Stimulated activated naive CD8-positive, alpha-beta T cell treated with anti-CD3 and anti-CD28 coated beads, Interleukin-15, amount 100 ng/mL, for 72 hours (primary cell): ENCODE data around the gene LRP1B.

Experiments
- ATAC-seq: fragments of 150-1000 bp; cut with Tn5 transposase; 2 replicates; pipeline ENCODE4 v1.10.0; 2021; ENCODE audit warnings: mild to moderate bottlenecking, moderate library complexity
- DNase-seq, 2 donors: peaks; one replicate each; pipeline ENCODE4 v3.0.0; 2021 to 2022
- H3K27ac Mint-ChIP-seq, 2 donors: one replicate each; pipeline ENCODE4 v1.8.0; 2022; ENCODE audit warnings: mild to moderate bottlenecking in 2 of 2, mixed read lengths in 2 of 2, moderate library complexity in 2 of 2
- H3K27me3 Mint-ChIP-seq: one replicate; pipeline ENCODE4 v1.8.0; 2022; ENCODE audit warnings: mixed read lengths
- H3K4me1 Mint-ChIP-seq: one replicate; pipeline ENCODE4 v1.8.0; 2022; ENCODE audit warnings: mild to moderate bottlenecking, mixed read lengths
- H3K4me3 Mint-ChIP-seq, 2 donors: one replicate each; pipeline ENCODE4 v1.8.0; 2022; ENCODE audit warnings: mild to moderate bottlenecking in 2 of 2, mixed read lengths in 2 of 2, moderate library complexity in 1 of 2
- H3K9me3 Mint-ChIP-seq, 2 donors: one replicate each; pipeline ENCODE4 v1.8.0; 2022; ENCODE audit warnings: mixed read lengths in 2 of 2

The LRP1B gene

DNA sequence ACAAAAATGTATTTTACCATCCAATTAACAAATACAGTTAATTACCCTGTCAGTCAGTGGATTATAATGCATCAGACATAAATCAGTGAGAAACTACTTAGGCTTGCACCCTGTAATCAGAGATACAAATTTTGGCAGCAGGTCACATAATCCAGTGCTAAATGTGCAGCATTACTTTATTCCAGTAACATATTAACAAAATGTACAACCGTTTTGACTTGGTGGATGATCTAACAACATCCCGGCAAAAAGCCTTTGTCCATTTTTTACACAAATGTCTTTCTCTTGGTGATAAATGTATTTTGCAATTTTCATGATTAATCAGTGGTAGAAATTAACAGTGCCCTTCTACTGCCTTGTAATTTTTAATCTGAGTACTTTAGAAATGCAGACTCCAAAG, 162.8 kb downstream of the LRP1B start:
- Mint-ChIP-seq H3K9me3 (peaks cover 7 to 9% of the 10 kb centered on the region in 2 donors), H3K27me3 (no peaks in the 10 kb centered on the region), H3K4me3 (no peak overlapping the region), H3K27ac (no peak overlapping the region), H3K4me1 (no peaks in the 10 kb centered on the region)
- ATAC-seq: no peak
- DNase-seq: no peak

DNA sequence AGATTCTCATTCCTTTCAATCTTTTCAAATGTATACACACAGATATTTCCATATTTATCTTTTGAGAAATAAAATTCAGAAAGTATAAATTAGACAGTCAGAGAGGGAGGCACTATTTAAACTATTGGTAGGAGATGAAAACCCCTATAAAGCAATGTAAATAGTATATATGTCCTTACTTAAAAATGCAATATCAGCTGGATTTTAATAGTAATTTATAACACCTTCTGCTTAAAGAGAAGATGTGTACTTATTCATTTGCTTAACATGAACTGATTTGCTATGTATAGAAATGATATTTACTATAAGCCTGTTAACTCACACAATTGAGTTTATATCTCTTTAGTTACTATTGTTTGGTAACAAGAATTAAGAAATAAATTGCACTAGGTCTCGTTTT, 163.3 kb downstream of the LRP1B start:
- no peak for ATAC-seq
- no peak overlapping the region for H3K27ac Mint-ChIP-seq
- H3K27me3 Mint-ChIP-seq: no peaks in the 10 kb centered on the region
- DNase-seq: no peak
- H3K4me3 Mint-ChIP-seq: no peak overlapping the region
- H3K9me3 Mint-ChIP-seq: peaks cover 7 to 9% of the 10 kb centered on the region in 2 donors
- no peaks in the 10 kb centered on the region for H3K4me1 Mint-ChIP-seq

DNA sequence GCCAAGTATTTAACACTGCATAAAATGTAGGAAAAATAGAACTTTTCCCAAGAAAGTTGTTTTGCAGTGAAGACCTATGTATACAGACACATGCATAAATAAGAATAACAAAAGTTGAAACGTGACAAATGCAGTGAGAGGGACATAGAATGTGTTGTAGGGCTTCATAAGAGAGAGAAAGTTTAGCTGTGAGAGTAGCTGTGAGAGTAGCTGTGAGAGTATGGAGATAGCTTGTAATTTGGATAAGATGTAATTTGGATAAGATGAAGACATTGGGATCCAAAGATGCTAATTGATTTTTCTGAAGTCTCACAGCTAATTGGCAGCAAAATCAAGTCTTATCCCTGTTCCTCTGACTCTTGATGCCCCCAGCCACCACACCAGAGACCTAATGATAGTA, 170.9 kb downstream of the LRP1B start:
- no peak overlapping the region for H3K4me3 Mint-ChIP-seq
- no peaks in the 10 kb centered on the region for H3K27me3 Mint-ChIP-seq
- DNase-seq (no peak), ATAC-seq (no peak)
- H3K9me3 Mint-ChIP-seq: no peaks in the 10 kb centered on the region
- H3K27ac Mint-ChIP-seq: no peak overlapping the region
- H3K4me1 Mint-ChIP-seq: no peaks in the 10 kb centered on the region

DNA sequence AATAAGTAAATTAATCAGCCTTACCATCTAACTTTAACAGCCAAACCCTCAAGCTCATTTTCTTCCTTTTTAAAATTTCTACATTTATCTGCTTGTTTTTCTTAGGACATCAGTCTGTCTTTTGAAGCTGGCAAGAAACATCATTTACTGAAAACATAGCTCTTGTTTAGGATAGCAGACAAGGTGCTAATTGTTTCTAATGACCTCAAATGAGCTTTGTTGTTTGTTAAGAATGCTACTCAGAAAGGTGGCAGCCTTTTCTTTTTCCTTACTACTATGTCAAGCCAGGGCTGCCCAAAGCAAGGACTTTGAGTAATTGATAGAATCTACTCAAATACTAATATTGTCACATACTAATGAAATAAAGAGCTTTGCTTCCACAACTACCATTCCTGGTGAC, 171.8 kb downstream of the LRP1B start:
- Mint-ChIP-seq H3K4me1 (no peaks in the 10 kb centered on the region), H3K27ac (no peak overlapping the region), H3K4me3 (no peak overlapping the region), H3K27me3 (no peaks in the 10 kb centered on the region), H3K9me3 (no peaks in the 10 kb centered on the region)
- DNase-seq (no peak), ATAC-seq (no peak)

DNA sequence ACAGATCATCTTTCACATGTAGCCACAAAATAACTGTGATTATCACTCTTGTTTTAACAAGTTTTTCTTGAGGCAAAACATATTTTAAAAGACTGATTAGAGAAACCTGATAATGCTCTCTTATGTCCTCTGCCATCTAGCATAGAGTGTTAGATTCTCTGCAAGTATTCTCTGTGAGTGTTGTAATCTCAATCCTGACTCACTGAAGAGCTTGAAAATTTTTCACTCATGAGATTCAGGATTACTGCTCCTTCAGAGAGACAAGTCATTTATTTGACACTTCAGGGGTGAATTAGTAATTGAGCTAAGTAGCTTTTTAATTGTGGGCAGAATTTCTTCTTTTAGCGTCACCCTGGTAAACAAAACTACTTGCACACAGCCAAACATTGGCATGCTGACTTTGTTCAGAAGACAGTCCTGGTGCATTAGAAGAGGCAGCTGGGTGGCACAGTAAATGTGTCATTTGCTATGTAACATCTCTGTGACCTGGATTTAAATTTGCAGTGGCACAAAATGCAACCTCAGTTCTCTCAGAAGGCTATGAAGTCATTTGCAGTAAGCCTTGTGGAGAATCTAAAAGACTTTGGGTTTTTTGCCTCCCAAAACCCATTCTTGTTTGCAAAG, 172.9 kb downstream of the LRP1B start:
- ATAC-seq (no peak), DNase-seq (no peak)
- no peaks in the 10 kb centered on the region for H3K4me1 Mint-ChIP-seq
- H3K9me3 Mint-ChIP-seq: no peaks in the 10 kb centered on the region
- H3K4me3 Mint-ChIP-seq: no peak overlapping the region
- no peak overlapping the region for H3K27ac Mint-ChIP-seq
- H3K27me3 Mint-ChIP-seq: no peaks in the 10 kb centered on the region

DNA sequence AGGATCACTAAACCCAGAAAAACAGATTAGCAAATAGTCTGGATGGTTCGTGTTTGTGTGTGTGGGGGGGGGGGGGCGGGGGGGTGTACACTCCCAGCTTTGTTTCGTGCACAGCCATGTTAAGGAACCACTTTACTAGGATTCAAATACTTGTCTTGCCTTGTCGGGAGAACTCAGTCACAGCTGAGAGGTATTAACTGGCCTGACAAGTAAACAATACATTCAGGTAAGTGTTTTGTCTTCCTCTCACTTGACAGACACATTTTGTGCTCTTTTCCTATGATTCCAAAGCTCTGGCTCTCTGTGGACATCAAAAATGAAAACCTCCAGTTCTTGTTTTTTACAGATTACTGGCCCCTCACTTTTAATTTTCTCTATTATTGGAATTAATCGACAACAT, 173.5 kb downstream of the LRP1B start:
- Mint-ChIP-seq H3K4me3 (no peak overlapping the region), H3K27ac (no peak overlapping the region), H3K4me1 (no peaks in the 10 kb centered on the region), H3K27me3 (no peaks in the 10 kb centered on the region), H3K9me3 (no peaks in the 10 kb centered on the region)
- DNase-seq (no peak), ATAC-seq (no peak)

DNA sequence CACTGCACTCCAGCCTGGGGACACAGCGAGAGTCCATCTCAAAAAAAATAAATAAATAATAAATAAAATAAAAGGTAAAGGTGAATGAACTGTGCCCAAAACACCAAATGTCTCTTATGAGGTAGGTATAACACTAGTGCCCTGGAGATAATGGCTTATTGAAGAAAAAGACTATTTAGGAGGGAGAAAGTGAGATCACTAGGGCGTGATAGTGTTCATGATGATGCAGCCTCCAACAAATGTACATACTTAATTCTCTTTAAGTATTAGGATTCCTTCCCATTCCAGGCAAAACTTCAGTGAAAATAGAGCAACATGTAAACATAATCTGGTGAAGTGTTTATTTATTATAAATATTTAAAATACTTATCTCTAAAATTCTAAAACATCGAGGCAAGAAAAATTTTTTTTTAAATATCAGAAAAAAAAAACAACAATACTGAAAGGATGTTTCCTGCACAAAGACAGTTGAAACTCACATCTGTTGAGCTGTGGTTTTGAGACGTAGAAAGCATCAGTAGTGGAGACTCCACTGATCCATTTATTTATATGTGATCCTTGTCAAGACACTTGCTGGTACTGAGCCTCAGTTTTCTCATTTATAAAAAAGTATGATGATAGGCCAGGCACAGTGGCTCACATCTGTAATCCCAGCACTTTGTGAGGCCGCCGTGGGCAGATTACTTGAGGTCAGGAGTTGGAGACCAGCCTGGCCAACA, 183.3 kb downstream of the LRP1B start:
- Mint-ChIP-seq H3K4me1 (no peaks in the 10 kb centered on the region), H3K27ac (no peak overlapping the region), H3K9me3 (peaks cover 8 to 9% of the 10 kb centered on the region in 2 donors), H3K4me3 (no peak overlapping the region), H3K27me3 (no peaks in the 10 kb centered on the region)
- DNase-seq (no peak), ATAC-seq (no peak)

DNA sequence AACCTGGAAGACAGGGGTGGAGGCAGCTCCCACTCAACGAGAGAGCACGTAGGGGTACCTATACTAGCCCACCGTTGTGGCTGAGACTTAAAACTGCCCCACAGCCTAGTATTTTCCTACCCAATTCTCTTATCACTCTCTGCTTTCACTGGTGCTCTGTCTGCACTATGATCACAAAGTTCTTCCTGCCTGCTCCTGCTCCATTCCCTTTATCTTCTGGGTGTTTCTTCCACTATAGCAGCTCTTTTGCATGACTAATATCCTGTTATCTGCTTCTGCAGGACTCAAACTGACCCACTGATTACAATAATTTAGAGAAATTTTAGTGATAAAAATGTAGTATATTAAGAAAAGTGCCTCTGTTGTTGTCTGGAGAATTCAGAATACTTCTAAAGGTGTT, 184.8 kb downstream of the LRP1B start:
- DNase-seq: no peak
- no peak for ATAC-seq
- Mint-ChIP-seq H3K4me3 (no peak overlapping the region), H3K4me1 (no peaks in the 10 kb centered on the region), H3K9me3 (peaks cover 15% of the 10 kb centered on the region in 2 donors), H3K27me3 (no peaks in the 10 kb centered on the region), H3K27ac (no peak overlapping the region)

DNA sequence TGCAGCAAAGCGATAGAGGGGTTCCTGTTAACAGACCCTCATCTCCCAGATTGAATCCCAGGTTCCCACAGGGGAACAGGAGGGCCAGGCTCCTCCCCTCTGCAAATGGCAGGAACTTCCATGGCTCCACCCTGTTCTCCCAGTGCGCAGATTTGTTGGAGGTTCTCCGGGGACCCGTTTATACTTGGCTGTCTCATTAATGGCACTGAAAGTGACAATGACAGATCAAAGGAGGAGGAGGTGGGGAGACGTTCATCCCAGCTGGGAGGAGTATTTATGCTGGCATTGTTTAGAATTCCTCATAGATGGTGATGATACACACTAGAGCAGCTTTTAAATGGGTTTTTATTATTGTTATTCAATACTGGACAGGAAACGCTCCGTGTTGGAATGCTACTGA, 186.9 kb downstream of the LRP1B start:
- no peaks in the 10 kb centered on the region for H3K4me1 Mint-ChIP-seq
- ATAC-seq: no peak
- DNase-seq: no peak
- H3K27ac Mint-ChIP-seq: no peak overlapping the region
- peaks cover 15% of the 10 kb centered on the region in 2 donors for H3K9me3 Mint-ChIP-seq
- H3K4me3 Mint-ChIP-seq: no peak overlapping the region
- no peaks in the 10 kb centered on the region for H3K27me3 Mint-ChIP-seq

DNA sequence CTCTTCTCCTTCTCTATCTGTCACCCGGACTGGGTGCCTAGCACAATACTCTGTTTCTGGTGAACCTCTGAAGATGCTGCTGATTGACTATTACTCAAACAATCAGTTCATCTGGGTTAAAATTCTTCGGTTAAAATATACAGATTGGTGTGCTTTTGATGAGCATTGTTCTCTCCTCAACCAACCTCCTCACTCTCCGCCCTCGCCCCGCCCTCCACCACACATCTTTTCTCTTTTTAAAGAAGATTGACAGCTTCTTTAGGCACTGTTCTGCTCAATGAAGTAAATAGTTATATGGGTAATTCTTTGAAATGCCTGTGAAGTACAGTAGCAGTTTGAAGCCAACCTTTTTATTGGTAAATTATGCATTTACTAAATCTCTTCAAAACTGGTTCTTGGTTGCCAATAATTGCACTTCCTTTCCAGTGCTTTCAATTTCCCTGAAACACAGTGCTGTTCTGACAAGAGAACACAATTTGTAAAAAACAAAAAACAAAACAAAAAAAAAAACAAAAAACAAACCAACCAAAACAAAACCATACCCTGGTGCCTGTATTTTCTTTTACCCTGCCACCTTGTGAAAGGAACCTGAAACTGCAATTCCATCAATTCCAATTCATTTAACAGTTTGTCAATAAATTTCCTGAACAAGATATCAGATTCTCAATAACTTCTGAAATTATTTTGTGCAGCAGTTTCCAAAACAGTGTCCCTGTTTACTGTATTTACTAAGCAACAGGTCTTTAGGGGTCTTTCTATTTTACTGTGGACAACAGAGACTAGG, 188.6 kb downstream of the LRP1B start:
- ATAC-seq: no peak
- no peak overlapping the region for H3K27ac Mint-ChIP-seq
- DNase-seq: no peak

DNA sequence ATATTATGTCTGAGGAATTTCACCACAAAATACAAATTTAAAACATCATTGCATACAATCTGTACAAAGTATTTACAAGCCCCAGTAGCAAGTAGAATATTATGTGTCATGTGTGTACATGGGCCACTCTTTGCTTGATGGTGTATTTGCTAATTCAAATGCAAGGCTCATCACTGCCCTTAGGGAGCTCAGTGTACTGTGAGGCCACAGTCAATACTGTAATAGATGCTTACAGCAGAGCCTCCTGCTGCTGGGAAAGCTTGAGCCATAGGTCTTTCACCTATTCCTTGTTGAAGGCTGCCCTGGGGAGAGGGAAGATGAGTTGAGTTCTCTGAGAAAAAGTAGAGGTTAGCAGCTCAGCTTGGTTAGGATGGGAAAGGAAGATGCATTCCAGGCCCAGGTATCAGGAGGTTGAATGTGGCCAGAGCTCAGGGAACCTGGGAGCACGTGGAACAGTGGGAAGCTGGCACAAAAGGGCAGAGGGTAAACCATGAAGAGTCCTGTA, 189.6 kb downstream of the LRP1B start:
- peaks cover 8 to 12% of the 10 kb centered on the region in 2 donors for H3K9me3 Mint-ChIP-seq
- H3K4me1 Mint-ChIP-seq: no peaks in the 10 kb centered on the region
- H3K27me3 Mint-ChIP-seq: no peaks in the 10 kb centered on the region
- ATAC-seq: no peak
- H3K27ac Mint-ChIP-seq: no peak overlapping the region
- no peak overlapping the region for H3K4me3 Mint-ChIP-seq
- no peak for DNase-seq

More for the DNA sequence above, 188.6 kb downstream of the LRP1B start:
- Mint-ChIP-seq H3K27me3 (no peaks in the 10 kb centered on the region), H3K9me3 (peaks cover 15 to 19% of the 10 kb centered on the region in 2 donors), H3K4me3 (no peak overlapping the region), H3K4me1 (no peaks in the 10 kb centered on the region)

DNA sequence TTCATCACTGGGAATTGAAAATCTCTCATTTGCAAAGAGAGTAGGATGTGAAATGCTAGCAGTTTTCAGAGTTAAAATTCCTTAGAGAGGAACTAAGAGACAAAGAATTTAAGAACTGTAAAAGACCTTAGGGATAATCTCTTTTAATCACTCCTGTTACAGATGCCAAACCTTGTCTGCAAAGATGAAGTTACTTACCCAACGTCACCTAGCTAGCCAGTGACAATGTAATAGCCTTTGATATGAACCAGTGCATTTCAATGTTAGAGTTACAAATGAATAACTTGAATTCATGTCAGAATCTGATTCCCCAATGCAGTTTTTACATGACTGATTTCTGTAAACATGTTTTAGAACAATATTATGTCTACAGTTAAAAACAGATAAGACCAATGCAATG, 190.1 kb downstream of the LRP1B start:
- Mint-ChIP-seq H3K9me3 (peaks cover 8 to 10% of the 10 kb centered on the region in 2 donors), H3K27me3 (no peaks in the 10 kb centered on the region), H3K4me3 (no peak overlapping the region), H3K4me1 (no peaks in the 10 kb centered on the region), H3K27ac (no peak overlapping the region)
- DNase-seq (no peak), ATAC-seq (no peak)

DNA sequence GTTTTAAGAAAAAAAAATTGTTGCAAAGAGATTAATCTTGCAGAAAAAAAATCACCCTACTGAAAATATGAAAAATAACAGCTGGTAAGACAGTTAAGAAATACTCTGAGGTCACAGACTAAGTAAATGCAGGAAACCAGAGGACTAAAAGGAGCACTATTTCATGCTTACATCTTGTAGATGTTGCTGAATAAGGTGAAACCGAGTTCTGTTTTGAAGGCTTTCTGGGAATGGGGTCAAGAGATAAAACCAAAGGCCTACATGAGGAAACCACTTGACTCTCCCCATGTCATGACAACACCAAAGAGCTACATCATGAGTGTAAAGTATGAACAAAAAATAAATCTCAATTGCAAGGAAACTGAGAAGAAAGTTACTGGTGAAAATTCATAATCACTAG, 197.6 kb downstream of the LRP1B start:
- DNase-seq (no peak), ATAC-seq (no peak)
- Mint-ChIP-seq H3K27ac (no peak overlapping the region), H3K4me3 (no peak overlapping the region), H3K27me3 (no peaks in the 10 kb centered on the region), H3K9me3 (peaks cover 5 to 9% of the 10 kb centered on the region in 2 donors), H3K4me1 (no peaks in the 10 kb centered on the region)

DNA sequence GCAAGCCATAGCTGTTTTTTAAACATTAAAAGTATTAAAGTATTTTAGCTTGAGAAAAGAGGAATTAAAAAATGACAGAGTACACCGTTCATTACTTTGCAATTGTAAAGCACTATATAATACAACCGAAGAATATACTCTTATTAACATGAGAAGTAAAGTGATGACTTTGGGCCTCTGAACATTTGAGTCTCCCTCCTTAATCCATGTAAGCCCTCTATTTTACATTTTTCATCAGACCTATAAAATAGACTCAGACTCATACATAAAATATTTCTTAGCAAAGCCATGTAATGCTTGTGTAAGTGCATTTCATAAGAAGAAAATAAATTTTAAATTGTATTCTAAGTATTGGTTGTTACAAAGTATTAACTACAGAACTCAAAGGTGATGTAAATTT, 198.6 kb downstream of the LRP1B start:
- DNase-seq: no peak
- Mint-ChIP-seq H3K9me3 (peaks cover 5% of the 10 kb centered on the region in 2 donors), H3K4me3 (no peak overlapping the region), H3K27ac (no peak overlapping the region), H3K4me1 (no peaks in the 10 kb centered on the region), H3K27me3 (no peaks in the 10 kb centered on the region)
- no peak for ATAC-seq

DNA sequence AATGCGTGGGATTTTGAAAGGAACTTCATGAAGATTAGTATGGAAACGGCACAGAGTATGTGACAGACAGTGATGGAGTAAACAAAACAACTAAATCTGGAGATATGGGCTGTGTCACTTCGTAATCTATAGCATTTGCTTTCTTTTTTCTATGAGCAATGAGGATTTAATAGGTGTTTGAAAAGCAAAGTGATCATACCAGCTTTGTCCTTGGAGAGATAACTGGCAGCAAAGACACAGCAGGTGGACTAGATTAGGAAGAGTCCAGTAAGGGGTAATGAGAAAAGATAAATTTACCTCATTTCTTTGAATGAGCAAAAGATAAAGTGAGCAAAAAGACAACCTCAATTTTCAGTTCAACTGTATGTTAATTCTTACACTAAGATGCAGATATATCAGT, 199.0 kb downstream of the LRP1B start:
- Mint-ChIP-seq H3K4me1 (no peaks in the 10 kb centered on the region), H3K4me3 (no peak overlapping the region), H3K9me3 (peaks cover 5% of the 10 kb centered on the region in 2 donors), H3K27ac (no peak overlapping the region), H3K27me3 (no peaks in the 10 kb centered on the region)
- ATAC-seq: no peak
- DNase-seq: no peak

DNA sequence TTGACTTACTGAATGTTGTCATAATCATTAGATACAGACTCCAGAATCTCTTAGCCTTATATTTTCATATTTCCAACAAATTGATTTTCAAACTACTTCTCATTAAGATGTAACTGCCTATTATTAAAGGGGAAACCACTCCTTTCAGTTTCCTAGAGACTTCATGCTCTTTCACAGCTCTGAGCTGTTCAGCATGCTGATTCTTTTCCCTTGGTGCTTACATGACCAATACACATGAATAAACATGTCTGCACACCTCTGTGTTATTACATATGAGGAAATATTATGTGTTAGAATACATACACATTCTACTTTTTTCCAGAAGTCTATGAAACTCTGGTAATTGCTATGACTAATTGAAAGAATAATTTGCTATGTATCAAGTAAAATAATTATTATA, 200.0 kb downstream of the LRP1B start:
- ATAC-seq (no peak), DNase-seq (no peak)
- Mint-ChIP-seq H3K27me3 (no peaks in the 10 kb centered on the region), H3K27ac (no peak overlapping the region), H3K4me3 (no peak overlapping the region), H3K9me3 (peaks cover 5% of the 10 kb centered on the region in 2 donors), H3K4me1 (no peaks in the 10 kb centered on the region)
